GM13976 (cell line): ENCODE data around the gene LARP1.

Experiments
- DNase-seq: peaks from one replicate; pipeline ENCODE4 v3.0.0; 2012; ENCODE audit warnings: low spot score
- in situ Hi-C: fragments of 300-500 bp; cut with MboI; formaldehyde crosslinking; loops from one replicate; pipeline ENCODE4 v1.12.0; 2022; ENCODE audit warnings: low sequenced_read_pairs, mixed read lengths, inconsistent platforms; ENCODE audit not compliant: unreplicated experiment
- TF ChIP-seq, protein P1 (sequence below): IDR thresholded peaks from 2 replicates; pipeline ENCODE4 v1.5.1; 2012; ENCODE audit warnings: borderline replicate concordance, mild to moderate bottlenecking; ENCODE audit not compliant: insufficient read depth; ENCODE audit errors: extremely low read depth, missing control alignments, control extremely low read depth

The LARP1 gene

DNA sequence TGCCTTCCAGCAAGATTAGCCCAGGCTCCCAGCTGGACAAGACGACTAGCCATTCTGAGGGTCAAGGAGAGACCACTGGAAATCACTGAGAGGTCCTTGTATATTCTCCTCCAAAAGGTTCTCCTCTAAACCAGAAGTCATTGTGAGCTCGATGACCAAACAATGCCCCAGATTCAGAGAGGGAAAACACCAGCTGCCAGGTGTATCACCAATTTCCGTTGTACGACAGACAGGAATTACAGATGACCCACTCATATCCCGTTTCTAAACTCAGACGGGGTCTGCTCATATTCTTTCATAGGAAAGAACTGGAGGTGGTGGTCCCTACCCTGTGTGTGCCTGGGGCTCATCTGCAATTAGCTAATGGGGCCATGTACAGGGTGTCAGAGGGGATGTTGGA is 81.0 kb downstream of the LARP1 start:
- in situ Hi-C loops: no loop called here
- TF ChIP-seq, protein P1, sequence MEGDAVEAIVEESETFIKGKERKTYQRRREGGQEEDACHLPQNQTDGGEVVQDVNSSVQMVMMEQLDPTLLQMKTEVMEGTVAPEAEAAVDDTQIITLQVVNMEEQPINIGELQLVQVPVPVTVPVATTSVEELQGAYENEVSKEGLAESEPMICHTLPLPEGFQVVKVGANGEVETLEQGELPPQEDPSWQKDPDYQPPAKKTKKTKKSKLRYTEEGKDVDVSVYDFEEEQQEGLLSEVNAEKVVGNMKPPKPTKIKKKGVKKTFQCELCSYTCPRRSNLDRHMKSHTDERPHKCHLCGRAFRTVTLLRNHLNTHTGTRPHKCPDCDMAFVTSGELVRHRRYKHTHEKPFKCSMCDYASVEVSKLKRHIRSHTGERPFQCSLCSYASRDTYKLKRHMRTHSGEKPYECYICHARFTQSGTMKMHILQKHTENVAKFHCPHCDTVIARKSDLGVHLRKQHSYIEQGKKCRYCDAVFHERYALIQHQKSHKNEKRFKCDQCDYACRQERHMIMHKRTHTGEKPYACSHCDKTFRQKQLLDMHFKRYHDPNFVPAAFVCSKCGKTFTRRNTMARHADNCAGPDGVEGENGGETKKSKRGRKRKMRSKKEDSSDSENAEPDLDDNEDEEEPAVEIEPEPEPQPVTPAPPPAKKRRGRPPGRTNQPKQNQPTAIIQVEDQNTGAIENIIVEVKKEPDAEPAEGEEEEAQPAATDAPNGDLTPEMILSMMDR: no peak
- no peak for DNase-seq

DNA sequence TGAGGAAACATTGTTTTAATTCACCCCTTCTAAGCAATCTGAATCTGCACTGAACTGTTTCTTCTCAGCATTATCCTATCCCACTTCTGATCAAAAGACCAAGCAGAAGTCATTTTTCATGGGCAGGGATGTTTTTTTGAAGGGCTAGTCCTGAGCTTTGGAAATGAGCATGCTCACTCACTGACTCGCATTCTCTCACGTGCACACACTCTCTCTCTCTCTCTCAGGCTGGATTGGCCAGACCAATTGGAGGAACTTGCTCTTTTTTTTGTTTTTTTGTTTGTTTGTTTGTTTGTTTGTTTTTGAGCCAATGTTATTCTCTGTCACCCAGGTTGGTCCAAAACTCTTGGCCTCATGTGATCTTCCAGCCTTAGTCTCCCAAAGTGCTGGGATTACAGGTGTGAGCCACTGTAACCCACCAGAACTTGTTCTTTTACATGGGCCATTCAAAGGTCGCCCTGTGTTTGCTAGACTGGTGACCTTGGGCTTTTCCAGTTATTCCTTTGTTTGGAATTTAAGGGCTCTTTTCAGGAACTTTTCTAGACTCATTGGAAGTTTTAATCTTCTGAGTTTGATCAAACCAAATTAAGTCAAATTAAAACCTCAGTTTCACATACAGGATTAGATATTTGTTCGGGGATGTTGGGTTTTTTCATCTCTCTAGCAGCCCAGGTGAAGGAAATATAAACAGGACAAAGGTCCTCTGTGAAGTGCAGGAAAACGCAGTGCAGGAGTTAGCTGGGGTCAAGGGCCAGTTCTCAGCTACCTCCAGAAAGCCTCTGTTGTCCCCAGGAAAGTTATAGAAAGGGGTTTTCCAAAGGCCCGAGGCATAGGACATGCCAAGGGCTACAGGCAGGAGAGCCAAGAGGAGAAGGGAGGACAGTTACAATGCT is 82.1 kb downstream of the LARP1 start:
- in situ Hi-C loops: no loop called here
- no peak for DNase-seq
- TF ChIP-seq, protein P1: no peak

DNA sequence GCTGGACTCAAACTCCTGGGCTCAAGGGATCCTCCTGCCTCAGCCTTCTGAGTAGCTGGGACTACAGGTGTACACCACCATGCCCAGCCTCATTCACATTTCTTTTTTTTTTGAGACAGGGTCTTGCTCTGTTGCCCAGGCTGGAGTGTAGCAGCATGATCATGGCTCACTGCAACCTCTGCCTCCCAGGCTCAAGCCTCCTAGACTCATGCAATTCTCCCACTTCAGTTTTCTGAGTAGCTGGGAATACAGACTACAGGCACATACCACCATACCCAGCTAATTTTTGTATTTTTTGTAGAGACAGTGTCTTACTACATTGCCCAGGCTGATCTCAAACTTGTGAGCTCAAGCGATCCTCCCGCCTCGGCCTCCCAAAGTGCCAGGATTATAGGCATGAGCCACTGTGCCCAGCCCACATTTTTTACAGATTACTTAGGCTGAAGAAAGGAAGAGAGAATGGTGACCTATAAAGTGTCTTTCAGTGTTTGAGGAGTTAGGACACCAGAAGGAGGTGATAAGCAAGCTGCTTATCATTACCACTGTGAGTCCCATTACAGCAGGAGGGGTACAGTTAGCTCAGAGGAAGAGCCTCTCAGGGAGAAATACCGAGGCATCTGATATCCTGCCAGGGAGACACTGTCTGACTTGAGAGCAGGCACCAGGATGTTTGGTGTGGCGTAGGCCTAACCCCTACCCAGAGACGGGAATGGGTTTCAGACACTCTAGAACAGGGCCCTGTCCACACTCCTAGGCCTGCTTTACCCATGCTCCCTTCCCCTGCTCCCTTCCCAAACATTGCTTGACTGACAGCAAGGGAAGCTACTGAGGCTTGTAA is 85.5 kb downstream of the LARP1 start:
- TF ChIP-seq, protein P1: no peak
- in situ Hi-C loops: no loop called here
- no peak for DNase-seq

DNA sequence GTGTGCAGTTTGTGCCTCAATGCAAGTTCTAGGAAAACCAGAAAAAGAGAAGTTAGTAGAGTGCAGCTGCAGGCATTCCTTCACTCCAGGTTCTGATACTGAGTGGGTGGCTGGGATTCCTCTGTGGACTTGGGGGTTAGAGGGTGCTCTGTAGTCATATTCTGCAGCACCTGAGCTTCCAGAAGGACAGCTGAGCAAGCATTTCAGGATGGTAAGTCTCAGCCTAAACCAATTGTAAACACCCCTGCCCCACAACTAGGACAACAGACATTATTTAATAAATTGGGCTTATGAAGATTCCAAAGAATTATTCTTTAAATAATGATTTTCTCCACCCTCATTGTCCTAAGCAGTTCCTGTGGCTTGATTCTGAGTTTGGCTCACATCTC is 86.1 kb downstream of the LARP1 start:
- no peak for DNase-seq
- TF ChIP-seq, protein P1: no peak
- in situ Hi-C loops: no loop called here

DNA sequence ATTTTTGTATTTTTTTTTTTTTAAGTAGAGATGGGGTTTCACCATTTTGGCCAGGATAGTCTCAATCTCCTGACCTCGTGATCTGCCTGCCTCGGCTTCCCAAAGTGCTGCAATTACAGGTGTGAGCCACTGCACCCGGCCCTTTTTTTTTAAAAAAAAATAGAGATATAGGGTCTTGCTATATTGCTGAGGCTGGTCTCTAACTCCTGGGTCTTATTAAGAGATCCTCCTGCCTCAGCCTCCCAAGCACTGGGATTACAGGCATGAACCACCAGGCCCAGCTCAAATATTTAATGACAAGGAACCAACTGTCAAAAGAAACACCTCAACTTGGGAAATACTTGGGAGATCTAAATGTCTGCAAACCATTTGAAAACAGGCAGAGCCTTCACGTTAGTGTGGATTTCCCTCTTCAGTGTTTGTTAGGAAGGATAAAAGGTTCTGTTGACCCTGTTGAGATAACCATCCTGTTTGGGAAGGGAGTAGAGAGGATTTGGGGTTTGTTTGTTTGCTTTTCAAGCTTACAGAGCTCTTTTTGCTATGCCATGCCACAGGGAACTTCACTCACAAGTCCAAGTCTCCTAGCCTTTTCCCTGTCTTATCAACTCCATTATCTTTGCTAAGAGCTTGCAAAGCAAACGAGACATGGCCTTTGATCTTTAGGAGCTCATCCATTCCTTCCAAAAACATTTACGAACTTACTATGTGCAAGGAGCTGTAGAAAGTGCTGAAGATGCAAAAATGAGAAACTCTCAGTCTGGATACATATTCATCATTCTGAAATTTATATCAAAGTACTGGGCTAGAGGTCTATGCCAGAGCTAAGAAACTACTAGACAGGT is 87.7 kb downstream of the LARP1 start:
- in situ Hi-C loops: no loop called here
- no peak for DNase-seq
- TF ChIP-seq, protein P1: no peak

DNA sequence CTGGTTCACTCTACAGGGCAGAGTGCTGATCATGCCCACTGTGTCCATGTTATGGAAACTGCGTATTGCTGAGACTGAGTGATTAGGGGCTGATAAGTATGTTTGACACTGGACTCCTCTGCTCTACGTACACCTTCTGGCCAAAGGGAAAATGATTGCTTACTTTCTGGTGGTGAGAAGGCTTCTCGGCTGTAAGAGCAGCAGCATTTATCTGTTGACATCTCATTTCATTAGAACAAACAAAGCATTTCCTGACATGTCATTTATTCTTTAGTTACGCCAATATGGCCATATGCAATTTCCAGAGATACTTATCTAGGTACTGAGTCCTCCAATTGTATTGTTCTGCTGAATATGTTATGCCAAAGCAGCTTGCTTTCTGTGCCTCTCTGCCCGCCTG is 89.6 kb downstream of the LARP1 start:
- in situ Hi-C loops: no loop called here
- no peak for DNase-seq

More for the DNA sequence above, 89.6 kb downstream of the LARP1 start:
- TF ChIP-seq, protein P1: no peak
